HEK293 (cell line): ENCODE data around the gene SLX4.

Experiments used
- HOXC10 ChIP-seq: sonication (generic); formaldehyde crosslinking; IDR thresholded peaks from 2 replicates; pipeline ENCODE4 v1.8.1; 2023; ENCODE audit warnings: mild to moderate bottlenecking, missing genetic modification reagents
- SP2 ChIP-seq: fragments of 450-650 bp; formaldehyde crosslinking; IDR thresholded peaks from 2 replicates; pipeline ENCODE4 v1.5.1; 2016; ENCODE audit warnings: missing biosample characterization, missing genetic modification characterization
- ZNF335 ChIP-seq: fragments of 450-650 bp; formaldehyde crosslinking; conservative IDR thresholded peaks from 2 replicates; pipeline ENCODE4 v1.5.1; 2016; ENCODE audit warnings: missing biosample characterization, missing genetic modification characterization
- ZNF473 ChIP-seq: fragments of 450-650 bp; formaldehyde crosslinking; IDR thresholded peaks from 2 replicates; pipeline ENCODE4 v1.5.1; 2017; ENCODE audit warnings: missing biosample characterization, missing genetic modification characterization
- ZNF549 ChIP-seq: fragments of 450-650 bp; IDR thresholded peaks from 2 replicates; pipeline ENCODE4 v1.5.1; 2018; ENCODE audit warnings: missing biosample characterization, missing genetic modification characterization, mild to moderate bottlenecking, inconsistent platforms, moderate library complexity
- ZNF660 ChIP-seq: fragments of 450-650 bp; IDR thresholded peaks from 2 replicates; pipeline ENCODE4 v1.5.1; 2018; ENCODE audit warnings: missing biosample characterization, mild to moderate bottlenecking, missing genetic modification characterization
- TF ChIP-seq, protein P1 (sequence below): fragments of 450-650 bp; formaldehyde crosslinking; IDR thresholded peaks from 2 replicates; pipeline ENCODE4 v1.5.1; 2016; ENCODE audit warnings: missing biosample characterization, missing genetic modification characterization
- TF ChIP-seq, protein P2 (sequence below): IDR thresholded peaks from 2 replicates; pipeline ENCODE4 v1.6.1; 2011; ENCODE audit warnings: mild to moderate bottlenecking, low read depth, low read length, borderline replicate concordance
- TF ChIP-seq, protein P3 (sequence below): fragments of 450-650 bp; formaldehyde crosslinking; IDR thresholded peaks from 2 replicates; pipeline ENCODE4 v1.5.1; 2016; ENCODE audit warnings: missing biosample characterization, missing genetic modification characterization
- TF ChIP-seq, protein P4 (sequence below): fragments of 450-650 bp; formaldehyde crosslinking; IDR thresholded peaks from 2 replicates; pipeline ENCODE4 v1.5.1; 2016; ENCODE audit warnings: missing biosample characterization, missing genetic modification characterization, low read depth

DNA sequence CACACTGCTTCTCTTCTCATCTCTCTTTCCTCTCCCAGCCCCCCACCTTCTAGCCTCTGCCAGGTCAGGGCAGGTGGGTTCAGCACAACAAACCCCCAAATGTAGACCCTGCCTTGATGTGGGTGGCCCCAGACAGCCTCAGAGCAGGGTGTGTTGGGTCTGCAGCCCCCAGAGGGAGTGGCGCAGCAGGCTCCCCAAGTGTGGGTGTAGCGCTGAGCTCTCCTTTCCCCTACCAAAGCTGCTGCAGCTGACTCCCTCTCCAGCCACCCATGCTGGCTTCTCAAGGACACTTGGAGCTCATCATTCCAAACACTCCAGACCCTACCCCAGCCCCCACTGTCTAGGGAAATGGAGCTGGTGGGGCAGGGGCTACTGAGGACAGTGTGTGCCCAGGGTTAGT, 61.5 kb downstream of the SLX4 start:
- TF ChIP-seq ZNF473 (no peak), SP2 (tag by site-specific recombination) (no peak), ZNF549 (tag by site-specific recombination) (no peak), HOXC10 (CRISPR knock-in tag) (no peak), ZNF335 (tag by site-specific recombination) (no peak), ZNF660 (tag by site-specific recombination) (no peak)
- TF ChIP-seq, protein P1, sequence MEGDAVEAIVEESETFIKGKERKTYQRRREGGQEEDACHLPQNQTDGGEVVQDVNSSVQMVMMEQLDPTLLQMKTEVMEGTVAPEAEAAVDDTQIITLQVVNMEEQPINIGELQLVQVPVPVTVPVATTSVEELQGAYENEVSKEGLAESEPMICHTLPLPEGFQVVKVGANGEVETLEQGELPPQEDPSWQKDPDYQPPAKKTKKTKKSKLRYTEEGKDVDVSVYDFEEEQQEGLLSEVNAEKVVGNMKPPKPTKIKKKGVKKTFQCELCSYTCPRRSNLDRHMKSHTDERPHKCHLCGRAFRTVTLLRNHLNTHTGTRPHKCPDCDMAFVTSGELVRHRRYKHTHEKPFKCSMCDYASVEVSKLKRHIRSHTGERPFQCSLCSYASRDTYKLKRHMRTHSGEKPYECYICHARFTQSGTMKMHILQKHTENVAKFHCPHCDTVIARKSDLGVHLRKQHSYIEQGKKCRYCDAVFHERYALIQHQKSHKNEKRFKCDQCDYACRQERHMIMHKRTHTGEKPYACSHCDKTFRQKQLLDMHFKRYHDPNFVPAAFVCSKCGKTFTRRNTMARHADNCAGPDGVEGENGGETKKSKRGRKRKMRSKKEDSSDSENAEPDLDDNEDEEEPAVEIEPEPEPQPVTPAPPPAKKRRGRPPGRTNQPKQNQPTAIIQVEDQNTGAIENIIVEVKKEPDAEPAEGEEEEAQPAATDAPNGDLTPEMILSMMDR (tag by site-specific recombination): no peak
- TF ChIP-seq, protein P2, sequence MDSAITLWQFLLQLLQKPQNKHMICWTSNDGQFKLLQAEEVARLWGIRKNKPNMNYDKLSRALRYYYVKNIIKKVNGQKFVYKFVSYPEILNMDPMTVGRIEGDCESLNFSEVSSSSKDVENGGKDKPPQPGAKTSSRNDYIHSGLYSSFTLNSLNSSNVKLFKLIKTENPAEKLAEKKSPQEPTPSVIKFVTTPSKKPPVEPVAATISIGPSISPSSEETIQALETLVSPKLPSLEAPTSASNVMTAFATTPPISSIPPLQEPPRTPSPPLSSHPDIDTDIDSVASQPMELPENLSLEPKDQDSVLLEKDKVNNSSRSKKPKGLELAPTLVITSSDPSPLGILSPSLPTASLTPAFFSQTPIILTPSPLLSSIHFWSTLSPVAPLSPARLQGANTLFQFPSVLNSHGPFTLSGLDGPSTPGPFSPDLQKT: no peak
- TF ChIP-seq, protein P3, sequence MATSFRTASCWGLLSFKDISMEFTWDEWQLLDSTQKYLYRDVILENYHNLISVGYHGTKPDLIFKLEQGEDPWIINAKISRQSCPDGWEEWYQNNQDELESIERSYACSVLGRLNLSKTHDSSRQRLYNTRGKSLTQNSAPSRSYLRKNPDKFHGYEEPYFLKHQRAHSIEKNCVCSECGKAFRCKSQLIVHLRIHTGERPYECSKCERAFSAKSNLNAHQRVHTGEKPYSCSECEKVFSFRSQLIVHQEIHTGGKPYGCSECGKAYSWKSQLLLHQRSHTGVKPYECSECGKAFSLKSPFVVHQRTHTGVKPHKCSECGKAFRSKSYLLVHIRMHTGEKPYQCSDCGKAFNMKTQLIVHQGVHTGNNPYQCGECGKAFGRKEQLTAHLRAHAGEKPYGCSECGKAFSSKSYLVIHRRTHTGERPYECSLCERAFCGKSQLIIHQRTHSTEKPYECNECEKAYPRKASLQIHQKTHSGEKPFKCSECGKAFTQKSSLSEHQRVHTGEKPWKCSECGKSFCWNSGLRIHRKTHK: no peak
- TF ChIP-seq, protein P4, sequence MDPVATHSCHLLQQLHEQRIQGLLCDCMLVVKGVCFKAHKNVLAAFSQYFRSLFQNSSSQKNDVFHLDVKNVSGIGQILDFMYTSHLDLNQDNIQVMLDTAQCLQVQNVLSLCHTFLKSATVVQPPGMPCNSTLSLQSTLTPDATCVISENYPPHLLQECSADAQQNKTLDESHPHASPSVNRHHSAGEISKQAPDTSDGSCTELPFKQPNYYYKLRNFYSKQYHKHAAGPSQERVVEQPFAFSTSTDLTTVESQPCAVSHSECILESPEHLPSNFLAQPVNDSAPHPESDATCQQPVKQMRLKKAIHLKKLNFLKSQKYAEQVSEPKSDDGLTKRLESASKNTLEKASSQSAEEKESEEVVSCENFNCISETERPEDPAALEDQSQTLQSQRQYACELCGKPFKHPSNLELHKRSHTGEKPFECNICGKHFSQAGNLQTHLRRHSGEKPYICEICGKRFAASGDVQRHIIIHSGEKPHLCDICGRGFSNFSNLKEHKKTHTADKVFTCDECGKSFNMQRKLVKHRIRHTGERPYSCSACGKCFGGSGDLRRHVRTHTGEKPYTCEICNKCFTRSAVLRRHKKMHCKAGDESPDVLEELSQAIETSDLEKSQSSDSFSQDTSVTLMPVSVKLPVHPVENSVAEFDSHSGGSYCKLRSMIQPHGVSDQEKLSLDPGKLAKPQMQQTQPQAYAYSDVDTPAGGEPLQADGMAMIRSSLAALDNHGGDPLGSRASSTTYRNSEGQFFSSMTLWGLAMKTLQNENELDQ (tag by site-specific recombination): no peak
